ENCODE results near the gene NBAS. TPM values are rescaled to one million over a fixed set of nuclear protein-coding genes. Genes with fewer than 3 reads are reported as not detected.

The NBAS gene
- total and polyA plus RNA-seq, 2 of the 13 experiments (the other 11 are each of a cell fraction or from before 2014, with no cell fraction given): 33.6 to 58.7 TPM

GRCh38 chr2:15399241-15399640, 161.9 kb downstream of the NBAS start:
- H3K9ac ChIP-seq (ENCODE audit: insufficient read depth, low read depth, low read length): no peak overlapping the region
- WGBS (ENCODE audit: low lambda C conversion rate): 100% methylated on average over 1 of the region's 1 CpG
- no peak overlapping the region for H3K4me3 ChIP-seq (replicated peaks in 1 of 3; ENCODE audit: insufficient read depth in 1 of 3, low read depth in 2 of 3, low read length in 3 of 3)
- FAIRE-seq (no peak), ATAC-seq (no peak), DNase-seq (ENCODE audit: low spot score) (no peak)
- H3K27ac ChIP-seq (ENCODE audit: extremely low read length, insufficient read depth, low read length): no peak overlapping the region
- no peaks in the 10 kb centered on the region for H3K27me3 ChIP-seq (ENCODE audit: control insufficient read depth in 1 of 2, insufficient read depth in 2 of 2, low read length in 2 of 2)
- no peak overlapping the region for H2AFZ ChIP-seq (ENCODE audit: low read length)
- no peak overlapping the region for H3K4me2 ChIP-seq (ENCODE audit: low read depth, low read length)
- no peaks in the 10 kb centered on the region for H3K4me1 ChIP-seq (ENCODE audit: insufficient read depth, low read length)
- CTCF ChIA-PET (ENCODE audit: low intra/inter-chr PET ratio, low total read pairs): no interaction called here
- H3K9me3 ChIP-seq (ENCODE audit: low read length): no peaks in the 10 kb centered on the region
- no TSS peak for BruUV-seq (replicated peaks)
- no peak for TF ChIP-seq NBN (conservative IDR thresholded peaks at IDR 0.05)
- TF ChIP-seq HNF1A (IDR thresholded peaks at IDR 0.05; ENCODE audit: low read depth): no peak
- no peak for TF ChIP-seq HNF1A (CRISPR knock-in tag; IDR thresholded peaks at IDR 0.05; ENCODE audit: borderline replicate concordance)
- TF ChIP-seq ZFX (CRISPR knock-in tag; IDR thresholded peaks at IDR 0.05; ENCODE audit: low read depth): no peak
- no peak for TF ChIP-seq ZNF281 (CRISPR knock-in tag; IDR thresholded peaks at IDR 0.05; ENCODE audit: borderline replicate concordance)
- no peak for TF ChIP-seq ARNT2 (CRISPR knock-in tag; IDR thresholded peaks at IDR 0.05; ENCODE audit: low read depth)
- no peak for TF ChIP-seq ZBTB38 (CRISPR knock-in tag; IDR thresholded peaks at IDR 0.05)
- no peak for TF ChIP-seq ZNF510 (CRISPR knock-in tag; IDR thresholded peaks at IDR 0.05; ENCODE audit: low read depth)
- no peak for TF ChIP-seq SMYD3 (CRISPR knock-in tag; IDR thresholded peaks at IDR 0.05)
- no peak for TF ChIP-seq FOXM1 (CRISPR knock-in tag; IDR thresholded peaks at IDR 0.05)
- TF ChIP-seq PAWR (CRISPR knock-in tag; IDR thresholded peaks at IDR 0.05; ENCODE audit: borderline replicate concordance): no peak
- no peak for TF ChIP-seq ZSCAN20 (CRISPR knock-in tag; IDR thresholded peaks at IDR 0.05; ENCODE audit: borderline replicate concordance)
- TF ChIP-seq CHCHD3 (CRISPR knock-in tag; IDR thresholded peaks at IDR 0.05): no peak
- no peak for TF ChIP-seq SKIL (CRISPR knock-in tag; IDR thresholded peaks at IDR 0.05; ENCODE audit: borderline replicate concordance)
- TF ChIP-seq FOXC1 (CRISPR knock-in tag; IDR thresholded peaks at IDR 0.05; ENCODE audit: borderline replicate concordance): no peak
- no peak for TF ChIP-seq ZNF83 (CRISPR knock-in tag; IDR thresholded peaks at IDR 0.05; ENCODE audit: borderline replicate concordance)
- TF ChIP-seq TCF7L2 (IDR thresholded peaks at IDR 0.05; ENCODE audit: low read depth, low read length): no peak
- TF ChIP-seq RAD21 (CRISPR knock-in tag; IDR thresholded peaks at IDR 0.05): no peak
- in situ Hi-C loops (cut with HindIII; ENCODE audit: extremely low pct_ligation_motif_present, low pct_unique_long_range_greater_than_20kb) (no loop called here), intact Hi-C loops (cut with micrococcal nuclease; ENCODE audit: unreplicated experiment) (no loop called here)
- H3K79me2 ChIP-seq (ENCODE audit: insufficient read depth, low read length): no peaks in the 10 kb centered on the region
- no peaks in the 10 kb centered on the region for H4K20me1 ChIP-seq (ENCODE audit: insufficient read depth, low read length)
- POLR2A ChIA-PET: no interaction called here
- H3K36me3 ChIP-seq (replicated peaks in 1 of 2; ENCODE audit: control insufficient read depth in 1 of 2, insufficient read depth in 2 of 2, low read length in 2 of 2): peaks cover 0 to 10% of the 10 kb centered on the region in 2 experiments; a peak in 2 of 5 replicates

All from HepG2 (cell line).